Large intestine (tissue), 3 donors: ENCODE results near the gene OR4D1. TPM values are rescaled to one million over a fixed set of nuclear protein-coding genes. Genes with fewer than 3 reads are reported as not detected.

Source experiments
- DNase-seq, 2 donors: peaks; one replicate each; pipeline versions ENCODE4 v3.0.0 to v3.0.0-alpha.2; 2013
- H3K27ac ChIP-seq: one replicate; pipeline ENCODE4 v1.5.1; 2013; ENCODE audit warnings: low read length
- H3K27me3 ChIP-seq: 2 replicates; pipeline ENCODE4 v1.6.1; 2013; ENCODE audit warnings: low read length; ENCODE audit not compliant: control insufficient read depth, insufficient read depth
- H3K36me3 ChIP-seq: 2 replicates; pipeline ENCODE4 v1.6.1; 2013; ENCODE audit warnings: low read length; ENCODE audit not compliant: control insufficient read depth, insufficient read depth
- H3K4me1 ChIP-seq: one replicate; pipeline ENCODE4 v1.6.1; 2013; ENCODE audit warnings: low read length; ENCODE audit not compliant: control insufficient read depth, insufficient read depth
- H3K4me3 ChIP-seq: one replicate; pipeline ENCODE4 v1.5.1; 2013; ENCODE audit warnings: low read length
- H3K9me3 ChIP-seq: one replicate; pipeline ENCODE4 v1.6.1; 2013; ENCODE audit warnings: mild to moderate bottlenecking, low read depth, low read length, moderate library complexity; ENCODE audit not compliant: control insufficient read depth
- WGBS: methylation state at CpG from one replicate; pipeline ENCODE4 v1.1.5; 2013; ENCODE audit warnings: low lambda C conversion rate; ENCODE audit not compliant: insufficient coverage; 5-methylcytosine and 5-hydroxymethylcytosine counted together
- polyA plus RNA-seq: library from polyadenylated mRNA; unstranded; fragments of 120-200 nt; gene quantifications from one replicate; pipeline ENCODE4 v1.2.1, GENCODE V29; 2013

OR4D1 gene
- polyA plus RNA-seq, 1 donor: 0.01 TPM

- Histone ChIP-seq H3K36me3 (no peaks in the 10 kb centered on the region), H3K4me1 (peaks cover 19% of the 10 kb centered on the region), H3K4me3 (no peak overlapping the region), H3K9me3 (no peaks in the 10 kb centered on the region), H3K27me3 (peaks cover 2% of the 10 kb centered on the region), H3K27ac (no peak overlapping the region)
- DNase-seq: no peak
- WGBS: no CpG with 5 or more reads among the region's 7 CpGs
Observed at GRCh38 chr17:58176200-58176599, 28.0 kb downstream of the OR4D1 start.

DNA sequence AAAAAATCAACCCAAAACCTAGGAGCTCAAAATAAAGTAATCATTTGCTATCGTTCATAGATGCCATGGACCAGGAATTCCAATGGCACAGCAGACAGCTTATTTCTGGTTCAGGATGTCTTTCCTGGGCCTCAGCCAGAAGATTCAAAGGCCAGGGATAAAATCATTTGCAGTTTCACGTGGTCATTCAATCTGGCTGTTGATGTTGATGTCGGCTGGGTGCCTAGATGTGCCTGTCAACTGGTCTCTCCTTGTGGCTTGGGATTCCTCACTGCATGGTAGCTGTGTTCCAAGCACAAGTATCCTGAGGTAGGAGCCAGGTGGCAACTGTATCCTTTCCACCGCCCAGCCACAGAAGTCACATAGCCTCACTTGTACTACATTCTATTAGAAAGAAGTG, 33.6 kb downstream of the OR4D1 start:
- WGBS: 100% methylated on average over 1 of the region's 4 CpGs

GRCh38 chr17:58183514-58183913, 35.3 kb downstream of the OR4D1 start:
- H3K9me3 ChIP-seq: no peaks in the 10 kb centered on the region
- WGBS: no CpG with 5 or more reads among the region's 4 CpGs
- no peak overlapping the region for H3K27ac ChIP-seq
- H3K36me3 ChIP-seq: no peaks in the 10 kb centered on the region
- peaks cover 24% of the 10 kb centered on the region for H3K4me1 ChIP-seq
- H3K4me3 ChIP-seq: no peak overlapping the region
- no peak for DNase-seq
- no peaks in the 10 kb centered on the region for H3K27me3 ChIP-seq

More for the DNA sequence above, 33.6 kb downstream of the OR4D1 start:
- Histone ChIP-seq H3K27ac (no peak overlapping the region), H3K27me3 (no peaks in the 10 kb centered on the region), H3K36me3 (no peaks in the 10 kb centered on the region), H3K4me3 (no peak overlapping the region), H3K9me3 (no peaks in the 10 kb centered on the region), H3K4me1 (peaks cover 30% of the 10 kb centered on the region)
- no peak for DNase-seq

DNA sequence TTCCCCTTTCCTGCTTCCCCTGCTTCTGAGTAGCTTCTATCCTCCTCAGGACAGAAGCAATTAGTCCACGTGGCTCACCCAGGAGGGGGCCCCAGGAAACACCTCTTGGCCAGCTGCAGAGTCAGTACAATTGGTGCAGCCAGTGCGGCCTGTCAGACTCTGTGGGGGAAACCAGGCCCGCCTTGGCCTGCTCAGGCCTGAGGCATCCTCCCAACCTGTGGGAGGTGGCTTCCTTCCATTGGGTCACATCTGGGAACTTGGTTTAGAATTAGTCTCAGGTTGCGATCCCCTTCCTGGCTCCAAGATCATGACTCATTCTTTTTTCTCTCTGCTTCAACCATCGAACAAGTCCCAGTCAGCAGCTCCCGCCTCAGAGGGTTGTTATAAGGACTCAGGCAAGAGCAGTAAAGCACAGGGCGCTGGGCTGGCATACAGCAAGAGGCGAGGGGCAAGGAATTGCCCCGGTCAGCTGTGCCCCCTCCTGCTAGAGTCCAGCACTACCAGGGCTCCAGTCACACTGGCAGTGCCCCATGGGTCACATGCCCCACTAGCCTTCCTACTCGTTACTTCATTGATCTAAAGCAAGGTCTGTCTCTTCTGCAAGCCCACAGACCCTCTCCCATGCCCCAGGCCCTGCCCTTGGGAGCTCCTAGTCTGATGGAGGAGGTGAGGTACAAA, 36.3 kb downstream of the OR4D1 start:
- WGBS: no CpG with 5 or more reads among the region's 10 CpGs
- Histone ChIP-seq H3K9me3 (no peaks in the 10 kb centered on the region), H3K4me1 (peaks cover 17% of the 10 kb centered on the region), H3K27ac (no peak overlapping the region), H3K36me3 (no peaks in the 10 kb centered on the region), H3K4me3 (no peak overlapping the region), H3K27me3 (no peaks in the 10 kb centered on the region)
- DNase-seq: peak in 1 of 2 donors; percentile 28

GRCh38 chr17:58184986-58185761, 37.0 kb downstream of the OR4D1 start:
- Histone ChIP-seq H3K36me3 (no peaks in the 10 kb centered on the region), H3K27me3 (no peaks in the 10 kb centered on the region), H3K4me1 (peaks cover 11% of the 10 kb centered on the region), H3K4me3 (no peak overlapping the region), H3K9me3 (no peaks in the 10 kb centered on the region), H3K27ac (no peak overlapping the region)
- WGBS: no CpG with 5 or more reads among the region's 8 CpGs
- no peak for DNase-seq

GRCh38 chr17:58186591-58186990, 38.4 kb downstream of the OR4D1 start:
- peaks cover 19% of the 10 kb centered on the region for H3K4me1 ChIP-seq
- H3K36me3 ChIP-seq: no peaks in the 10 kb centered on the region
- no peaks in the 10 kb centered on the region for H3K9me3 ChIP-seq
- WGBS: no CpG with 5 or more reads among the region's 4 CpGs
- peaks cover 5% of the 10 kb centered on the region for H3K27me3 ChIP-seq
- H3K4me3 ChIP-seq: no peak overlapping the region
- no peak for DNase-seq
- H3K27ac ChIP-seq: no peak overlapping the region

DNA sequence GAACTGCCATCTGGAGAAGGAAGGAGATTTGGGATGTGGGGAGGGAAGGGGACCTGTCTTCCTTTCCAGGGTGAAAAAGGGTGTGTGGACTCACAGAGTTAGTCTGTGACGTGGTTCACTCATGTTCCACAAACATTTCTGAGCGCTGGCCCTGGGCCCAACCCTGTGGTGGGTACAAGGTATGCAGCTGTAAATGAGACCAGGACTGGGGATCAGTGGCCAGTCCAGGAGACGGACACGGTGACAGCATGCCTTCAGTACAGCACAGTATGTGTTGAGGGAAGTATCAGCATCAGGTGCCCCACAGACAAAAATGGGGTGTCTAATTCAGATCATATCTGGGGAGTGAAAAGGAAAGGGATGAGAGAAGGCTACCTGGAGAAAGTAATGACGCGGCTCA, 38.9 kb downstream of the OR4D1 start:
- Histone ChIP-seq H3K27me3 (peaks cover 5% of the 10 kb centered on the region), H3K27ac (no peak overlapping the region), H3K9me3 (no peaks in the 10 kb centered on the region), H3K4me1 (peaks cover 20% of the 10 kb centered on the region), H3K36me3 (no peaks in the 10 kb centered on the region), H3K4me3 (no peak overlapping the region)
- no peak for DNase-seq
- no CpG with 5 or more reads among the region's 6 CpGs for WGBS

DNA sequence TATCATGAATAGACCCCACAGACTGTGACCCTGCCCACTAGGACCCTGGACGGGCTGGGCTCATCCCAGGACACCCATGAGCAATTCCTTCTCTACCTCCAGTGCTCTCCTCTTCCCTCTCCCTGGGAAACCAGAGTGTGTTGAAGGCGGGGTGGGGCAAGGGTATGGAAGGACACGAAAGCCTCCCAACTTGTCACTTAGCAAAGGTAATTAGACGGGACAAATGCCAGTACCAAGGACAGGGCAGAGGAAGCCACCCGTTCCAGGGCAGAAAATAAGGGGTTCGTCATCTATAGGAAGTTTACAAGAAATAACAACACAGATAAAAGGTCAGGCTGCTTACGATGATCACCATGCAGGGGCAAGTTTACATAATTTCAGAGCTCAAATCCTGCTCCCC, 39.5 kb downstream of the OR4D1 start:
- H3K27me3 ChIP-seq: peaks cover 5% of the 10 kb centered on the region
- H3K36me3 ChIP-seq: no peaks in the 10 kb centered on the region
- DNase-seq: no peak
- H3K4me1 ChIP-seq: peaks cover 20% of the 10 kb centered on the region
- no peaks in the 10 kb centered on the region for H3K9me3 ChIP-seq
- no peak overlapping the region for H3K4me3 ChIP-seq
- WGBS: no CpG with 5 or more reads among the region's 7 CpGs
- no peak overlapping the region for H3K27ac ChIP-seq

DNA sequence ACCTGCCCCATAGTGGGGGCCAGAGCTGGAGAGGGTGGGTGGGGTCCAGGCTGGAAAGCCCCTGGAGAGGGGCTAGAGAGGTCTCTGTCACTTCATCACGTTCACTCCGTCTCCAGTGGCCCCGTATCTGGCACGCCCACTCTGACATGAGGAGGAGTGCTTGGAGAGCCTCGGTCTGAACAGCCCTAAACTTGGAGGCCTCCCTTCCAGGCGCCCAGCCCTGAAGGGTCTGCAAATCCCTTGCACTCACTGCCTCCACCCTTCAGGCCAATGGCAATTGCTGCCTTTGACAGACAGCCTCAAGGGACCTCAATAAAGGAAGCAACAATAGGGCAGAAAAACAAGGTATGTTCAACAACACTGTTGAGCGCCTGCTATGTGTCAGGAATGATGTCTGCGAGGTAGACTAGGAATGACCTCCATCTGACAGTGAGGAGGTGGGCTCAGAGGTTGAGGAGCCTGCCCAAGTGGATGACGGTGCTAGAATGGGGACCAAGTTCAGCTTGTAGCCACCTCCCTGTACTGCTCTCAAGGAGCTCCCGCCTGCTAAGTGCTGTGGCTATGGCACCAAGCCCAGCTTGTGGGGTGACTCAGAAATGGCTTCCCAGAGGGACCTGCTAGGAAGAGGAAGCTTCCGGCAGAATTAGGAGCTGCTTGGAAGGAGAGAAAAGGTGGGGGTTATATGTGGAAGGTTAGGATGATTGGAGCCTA, 41.4 kb downstream of the OR4D1 start:
- Histone ChIP-seq H3K9me3 (no peaks in the 10 kb centered on the region), H3K4me3 (no peak overlapping the region), H3K4me1 (peaks cover 20% of the 10 kb centered on the region), H3K36me3 (no peaks in the 10 kb centered on the region), H3K27me3 (peaks cover 5% of the 10 kb centered on the region), H3K27ac (no peak overlapping the region)
- no peak for DNase-seq
- 80% methylated on average over 1 of the region's 11 CpGs for WGBS

DNA sequence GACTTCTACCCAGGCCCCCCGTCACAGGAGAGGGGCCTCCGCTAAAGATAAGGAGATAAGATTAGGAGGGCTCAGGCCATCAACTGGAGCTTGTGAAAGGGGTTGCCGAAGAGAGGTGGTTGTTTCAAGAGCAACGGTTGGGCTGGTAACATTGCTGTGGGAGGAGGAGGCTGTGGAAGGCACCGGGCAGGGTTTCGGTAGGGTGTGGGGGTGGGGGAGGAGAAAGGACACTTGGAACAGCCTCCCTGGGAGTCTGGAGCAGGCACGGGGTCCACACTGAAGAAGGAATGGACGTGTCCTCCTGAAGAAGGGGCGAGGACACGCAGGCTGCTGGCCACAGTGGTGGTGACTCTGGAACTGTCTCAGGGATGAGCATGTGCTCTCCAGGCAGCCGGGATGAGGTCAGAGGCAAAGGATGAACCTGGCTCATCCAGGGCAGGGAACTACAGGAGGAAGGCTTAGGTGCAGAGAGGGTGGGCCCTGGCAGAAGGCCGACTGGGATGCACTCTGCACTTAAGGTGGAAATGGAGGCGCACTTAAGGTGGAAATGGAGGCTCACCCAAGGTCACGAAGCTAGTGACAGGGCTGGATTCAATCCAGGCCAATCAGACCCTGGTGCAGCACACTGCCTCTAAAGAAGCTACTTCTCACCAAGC, 43.2 kb downstream of the OR4D1 start:
- Histone ChIP-seq H3K9me3 (no peaks in the 10 kb centered on the region), H3K36me3 (no peaks in the 10 kb centered on the region), H3K4me1 (peaks cover 16% of the 10 kb centered on the region), H3K4me3 (no peak overlapping the region), H3K27ac (no peak overlapping the region), H3K27me3 (peaks cover 5% of the 10 kb centered on the region)
- WGBS: no CpG with 5 or more reads among the region's 14 CpGs
- DNase-seq: peak in 1 of 2 donors; percentile 35
